DMS153 treated with DMSO at 0.1 percent for 48 hours (cell line): ENCODE data around the gene YJEFN3.
A peak's percentile ranks its signal among the peaks of the same experiment; 100 is the strongest.

ENCODE experiments used
- DNase-seq: peaks from one replicate; lab custom pipeline; 2025; ENCODE audit not compliant: unreplicated experiment; lab: John Stamatoyannopoulos, UW

The YJEFN3 gene

GRCh38 chr19:19517235-19517619 lies 11.5 kb upstream of the YJEFN3 start:
- DNase-seq: no peak

DNA sequence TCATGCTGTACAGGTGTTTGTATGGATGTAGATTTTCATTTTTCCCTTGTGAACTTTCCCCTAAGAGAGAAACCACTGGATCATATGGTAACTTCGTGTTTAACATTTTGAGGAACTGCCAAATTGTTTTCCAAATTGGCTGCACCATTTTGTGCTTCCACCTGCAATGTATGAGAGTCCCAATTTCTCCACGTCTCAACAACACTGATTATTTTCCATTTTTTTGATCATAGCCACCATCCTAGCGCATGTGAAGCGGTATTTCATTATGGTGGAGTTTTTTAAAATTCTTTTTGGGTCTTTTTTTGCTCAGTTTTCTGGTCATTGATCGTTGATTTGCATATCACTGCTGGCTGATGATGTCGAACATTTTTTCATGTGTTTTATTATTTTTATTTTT lies 7.7 kb upstream of the YJEFN3 start:
- no peak for DNase-seq

- no peak for DNase-seq
These were observed 5.5 kb upstream of the YJEFN3 start for GRCh38 chr19:19523177-19523576.

GRCh38 chr19:19524053-19524452 lies 4.7 kb upstream of the YJEFN3 start:
- DNase-seq: no peak

DNA sequence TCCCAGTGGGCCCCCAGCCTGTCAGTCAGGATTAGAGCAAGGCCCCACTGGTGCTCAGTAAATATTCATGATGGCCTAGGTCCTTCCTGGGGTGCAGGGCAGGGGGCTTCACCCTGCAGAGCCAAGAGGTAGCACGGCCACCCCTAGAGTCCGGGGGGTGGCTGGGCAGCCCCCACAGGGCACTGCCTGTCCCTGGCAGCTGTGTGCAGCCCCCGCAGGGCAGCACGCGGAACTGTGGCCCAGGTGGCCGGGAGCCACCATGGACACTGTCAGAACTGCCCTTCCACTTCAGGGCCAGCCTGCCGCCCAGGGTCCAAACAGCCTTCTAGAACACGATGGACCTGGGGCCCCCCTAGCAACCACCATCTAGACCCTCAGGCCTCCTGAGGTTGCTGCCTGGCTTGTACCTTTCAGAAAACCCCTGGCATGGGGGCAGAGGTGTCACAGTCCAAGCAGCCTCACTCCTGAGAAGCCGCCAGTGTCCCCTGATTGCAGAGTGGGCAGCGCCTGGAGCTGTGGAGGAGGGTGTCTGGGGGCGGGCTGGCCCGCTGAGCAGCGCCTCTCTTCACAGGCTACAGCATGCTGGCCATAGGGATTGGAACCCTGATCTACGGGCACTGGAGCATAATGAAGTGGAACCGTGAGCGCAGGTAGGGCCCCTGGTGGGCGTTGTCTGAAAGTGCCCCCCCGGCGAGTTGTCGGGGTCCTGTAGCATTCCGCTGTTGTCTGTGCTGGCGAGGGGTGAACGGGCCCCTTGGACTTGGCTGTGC lies 2.9 kb upstream of the YJEFN3 start:
- no peak for DNase-seq

GRCh38 chr19:19526581-19527370 lies 1.9 kb upstream of the YJEFN3 start:
- no peak for DNase-seq

DNA sequence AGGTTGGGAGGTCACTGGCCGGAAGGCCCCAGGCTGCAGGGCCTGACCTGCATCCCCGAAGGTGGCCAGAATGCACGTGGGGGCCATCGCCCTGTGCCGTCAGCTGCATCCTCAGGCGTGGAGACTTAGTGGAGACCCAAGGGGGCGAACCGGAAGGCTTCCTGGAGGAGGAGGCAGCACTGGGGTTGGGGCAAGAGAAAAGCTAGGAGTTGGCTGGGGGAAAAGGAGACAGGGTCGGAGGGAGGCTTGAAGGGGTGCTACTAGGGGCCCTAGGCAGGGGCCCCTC lies 1.4 kb upstream of the YJEFN3 start:
- no peak for DNase-seq

GRCh38 chr19:19527674-19528625 lies 761 bp upstream of the YJEFN3 start:
- no peak for DNase-seq

- DNase-seq: no peak
These were observed 1.2 kb downstream of the YJEFN3 start for GRCh38 chr19:19529783-19530422.

- no peak for DNase-seq
These were observed 1.7 kb downstream of the YJEFN3 start for GRCh38 chr19:19530423-19530804.

DNA sequence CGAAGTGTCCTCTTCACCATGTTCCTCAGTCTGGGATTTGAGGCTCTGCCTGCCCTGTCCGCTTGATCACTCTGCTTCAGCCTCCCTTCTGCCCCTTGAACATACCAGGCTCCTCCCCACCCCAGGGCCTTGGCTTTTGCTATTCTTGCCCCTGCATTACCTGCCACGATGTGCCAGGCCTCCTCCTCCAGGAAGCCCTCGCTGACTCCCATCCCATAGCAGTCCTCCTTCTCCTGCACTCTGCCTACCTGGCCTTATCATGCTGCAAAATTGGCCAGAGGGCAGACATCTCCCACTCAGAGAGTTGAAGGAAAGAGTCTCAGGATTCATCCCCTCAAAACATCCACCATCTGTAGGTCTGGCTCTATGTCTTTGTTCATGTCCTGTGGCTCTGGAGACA lies 2.2 kb downstream of the YJEFN3 start:
- DNase-seq: no peak

GRCh38 chr19:19531951-19532805 lies 3.5 kb downstream of the YJEFN3 start:
- DNase-seq: peak; percentile 27

DNA sequence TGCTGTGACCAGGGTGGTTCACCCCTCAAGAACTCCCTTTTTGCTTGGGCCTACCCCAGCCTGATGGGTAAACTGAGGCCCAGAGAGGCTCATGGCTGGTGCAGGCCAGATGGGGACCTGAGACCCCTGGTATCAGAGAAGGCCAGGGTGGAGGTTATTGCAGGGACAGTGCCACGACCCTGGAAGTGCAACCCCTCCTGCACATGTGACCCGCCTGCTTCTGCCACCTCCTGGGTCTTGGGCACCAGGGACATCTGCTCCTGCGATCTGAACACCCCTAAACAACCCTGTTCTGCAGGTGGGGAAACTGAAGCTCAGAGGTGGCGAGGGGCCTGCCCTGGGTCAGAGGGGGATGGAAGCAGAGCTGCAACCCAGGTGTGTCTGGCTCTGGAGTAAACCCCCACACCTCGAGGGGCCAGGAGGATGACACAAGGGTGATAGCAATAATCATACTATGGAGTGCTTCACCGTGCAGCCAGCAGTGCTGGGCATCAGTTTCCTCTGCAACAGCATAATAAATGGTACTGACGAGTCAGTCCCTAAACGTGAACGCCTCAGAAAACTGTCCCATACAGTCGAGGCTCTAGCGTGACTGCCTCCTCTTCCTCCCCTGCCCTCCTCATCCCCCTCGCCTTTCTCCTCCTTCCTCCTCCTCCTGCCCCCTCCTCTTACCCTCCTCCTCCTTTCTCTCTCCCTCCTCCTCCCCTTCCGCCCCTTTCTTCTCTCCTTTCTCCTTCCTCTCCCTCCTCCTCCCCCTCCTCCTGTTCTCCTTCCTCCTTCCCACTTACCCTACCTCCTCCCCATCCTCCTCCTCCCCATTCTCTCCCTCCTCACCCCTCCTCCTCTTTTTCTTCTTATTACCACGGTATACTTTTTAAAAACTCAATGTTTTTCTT lies 4.3 kb downstream of the YJEFN3 start:
- no peak for DNase-seq

DNA sequence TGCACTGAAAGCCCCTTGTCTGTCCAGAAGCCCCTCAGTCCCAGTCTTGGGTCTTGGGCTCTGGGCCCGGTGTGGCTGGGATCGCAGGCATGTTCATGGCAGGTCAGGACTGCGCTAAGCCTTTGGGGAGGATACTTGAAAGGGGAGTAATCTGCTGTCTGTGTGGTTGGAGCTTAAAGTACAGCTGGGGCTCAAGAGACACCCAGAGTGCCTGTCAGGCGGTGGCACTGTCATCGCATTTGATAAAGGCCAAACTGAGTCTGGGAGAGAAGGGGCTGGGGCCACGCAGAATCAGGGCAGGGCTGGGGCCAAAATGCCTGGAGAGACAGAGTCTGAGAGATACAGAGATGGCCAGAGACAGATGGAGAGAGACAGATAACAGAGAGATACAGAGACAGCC lies 5.1 kb downstream of the YJEFN3 start:
- DNase-seq: no peak

- DNase-seq: no peak
These were observed 6.0 kb downstream of the YJEFN3 start for GRCh38 chr19:19534556-19535265.

GRCh38 chr19:19535311-19536191 lies 6.8 kb downstream of the YJEFN3 start:
- no peak for DNase-seq
